GM18951 (cell line): Measurements from ENCODE around the gene ARNT2.

ENCODE experiments used
- POLR2A ChIP-seq: IDR thresholded peaks from 4 replicates; pipeline ENCODE4 v1.6.1; 2011; ENCODE audit warnings: mild to moderate bottlenecking; ENCODE audit not compliant: insufficient read length, insufficient read depth; ENCODE audit errors: extremely low read depth
- in situ Hi-C: fragments of 300-500 bp; cut with MboI; formaldehyde crosslinking; loops from one replicate; pipeline ENCODE4 v1.12.0; 2022; ENCODE audit warnings: low sequenced_read_pairs, mixed read lengths, inconsistent platforms; ENCODE audit not compliant: unreplicated experiment

The ARNT2 gene

DNA sequence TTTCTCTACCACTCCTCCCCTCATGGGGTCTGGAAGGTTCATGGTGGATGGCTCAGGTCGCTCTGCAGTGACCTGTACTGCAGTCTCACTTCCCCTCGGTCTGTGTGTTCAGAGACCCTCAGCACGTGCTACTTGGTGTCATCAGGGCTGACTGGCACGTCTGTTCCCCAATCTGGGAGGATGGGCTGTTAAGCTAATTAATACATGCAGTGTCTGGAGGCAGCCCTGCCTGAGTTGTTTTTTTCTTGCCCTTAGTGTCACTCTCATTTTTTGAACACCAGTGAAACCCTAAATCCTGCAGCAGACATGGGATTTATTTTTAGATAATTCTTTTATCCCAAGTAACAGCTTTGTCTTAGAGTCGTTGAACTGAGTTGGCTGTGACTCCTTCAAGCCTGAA lies 64.6 kb downstream of the ARNT2 start:
- no peak for TF ChIP-seq POLR2A
- in situ Hi-C loops: loop anchor here (25.0 kb wide), 1 partner anchor 794 kb away; no protein-coding TSS in a partner anchor

DNA sequence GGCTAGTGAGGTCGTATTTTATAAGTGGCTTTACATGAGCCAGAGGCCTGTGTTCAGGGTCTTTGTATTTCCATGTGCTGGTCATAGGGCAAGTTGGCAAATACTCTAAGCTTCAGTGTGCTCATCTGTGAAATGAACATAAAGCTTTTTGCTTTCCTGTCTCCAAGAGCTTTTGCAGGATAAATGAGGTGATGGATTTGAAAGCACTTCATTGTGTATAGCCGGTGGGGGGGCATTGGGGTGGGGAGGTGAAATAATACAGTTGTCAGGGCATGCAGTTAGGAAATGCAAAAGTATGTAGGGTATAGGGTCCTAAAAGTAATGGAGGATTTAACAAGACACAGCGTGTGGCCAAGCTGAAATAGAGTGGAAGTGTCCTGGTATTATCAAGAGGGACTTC lies 67.7 kb downstream of the ARNT2 start:
- no peak for TF ChIP-seq POLR2A
- in situ Hi-C loops: loop anchor here (25.0 kb wide), 1 partner anchor 790 kb away; no protein-coding TSS in a partner anchor

DNA sequence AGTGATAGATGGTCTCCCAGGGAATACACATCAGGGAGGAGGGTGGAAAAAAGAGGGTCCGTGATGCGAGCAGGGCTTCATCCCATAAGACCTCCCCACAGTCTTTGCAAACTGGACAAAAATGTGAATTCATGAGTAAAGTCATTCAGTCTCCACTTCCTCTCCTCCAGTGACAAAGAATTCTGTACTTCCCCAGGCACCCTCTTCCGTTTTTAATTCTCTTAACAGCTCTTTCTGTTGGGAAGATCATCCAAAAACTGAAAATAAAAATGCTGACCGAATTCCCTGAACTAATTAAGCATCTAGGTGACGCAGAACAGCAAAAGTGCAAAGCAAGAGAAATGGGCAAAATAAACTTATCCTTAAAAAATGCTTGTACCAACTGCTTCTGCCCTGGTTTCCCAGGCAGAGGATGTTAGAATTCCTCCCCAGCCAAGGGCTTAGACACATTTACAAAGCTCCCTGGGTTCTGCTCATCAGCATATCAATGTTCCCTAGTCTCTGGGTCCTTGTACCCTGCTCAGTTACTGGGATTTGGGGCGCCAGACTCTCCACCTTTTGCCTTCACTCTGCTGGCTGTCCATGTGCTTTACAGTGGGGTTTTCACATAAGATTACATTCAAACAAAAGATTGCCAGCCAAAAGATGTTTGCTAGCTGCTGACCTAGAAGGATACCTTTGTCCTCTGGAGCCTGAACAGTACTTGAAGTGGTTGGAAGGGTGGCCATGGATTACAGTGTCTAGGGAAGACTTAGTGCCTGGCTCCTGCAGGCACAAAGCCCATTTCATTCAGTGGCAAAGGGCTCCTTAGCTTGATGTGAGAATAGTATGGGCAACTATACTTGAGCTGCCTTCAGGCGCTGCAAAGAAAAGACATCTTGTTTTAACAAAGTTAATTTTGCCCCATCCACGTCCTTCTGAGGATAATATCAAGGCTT lies 69.4 kb downstream of the ARNT2 start:
- no peak for TF ChIP-seq POLR2A
- in situ Hi-C loops: loop anchor here (25.0 kb wide), 1 partner anchor 789 kb away; no protein-coding TSS in a partner anchor

DNA sequence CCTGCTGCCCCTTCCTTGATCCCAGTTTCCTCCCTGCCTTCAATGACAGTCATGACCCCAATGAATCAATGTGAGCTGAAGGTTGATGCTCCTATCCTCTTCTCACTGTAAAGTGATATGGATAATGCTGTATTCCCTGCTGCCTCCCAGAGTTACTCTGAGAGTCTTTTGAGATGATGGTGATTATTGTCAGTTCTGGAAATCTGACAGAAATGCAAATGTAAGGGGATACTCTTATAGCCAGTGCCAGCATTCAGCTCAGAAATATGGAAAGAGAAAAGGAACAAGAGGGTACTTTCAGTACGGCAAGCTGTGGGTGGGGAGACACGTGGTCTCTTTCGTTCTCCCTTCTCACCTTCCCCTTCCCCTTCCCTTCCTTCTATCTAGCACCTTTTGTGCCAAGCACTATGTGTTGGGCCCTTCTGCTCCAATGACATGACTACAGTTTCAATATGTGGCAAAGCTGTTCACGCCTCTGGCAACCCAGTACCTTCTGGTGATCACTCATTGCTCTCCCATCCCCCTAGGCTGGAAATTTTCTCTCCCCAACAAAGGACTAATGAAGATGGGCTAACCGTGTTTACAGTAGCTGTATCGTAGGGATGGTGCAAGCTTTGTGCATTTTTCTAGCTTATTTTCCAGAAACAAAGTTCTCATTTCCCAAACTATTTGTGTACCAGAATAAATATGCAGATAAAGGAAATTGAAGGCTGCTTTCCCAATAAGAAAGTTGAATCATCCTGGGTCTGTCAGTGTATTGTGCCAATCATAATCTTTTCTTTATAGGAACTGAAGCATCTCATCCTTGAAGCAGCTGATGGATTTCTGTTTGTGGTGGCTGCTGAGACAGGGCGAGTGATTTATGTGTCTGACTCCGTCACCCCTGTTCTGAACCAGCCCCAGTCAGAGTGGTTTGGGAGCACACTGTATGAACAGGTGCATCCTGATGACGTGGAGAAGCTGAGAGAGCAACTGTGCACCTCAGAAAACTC lies 70.3 kb downstream of the ARNT2 start:
- in situ Hi-C loops: loop anchor here (25.0 kb wide), 1 partner anchor 788 kb away; no protein-coding TSS in a partner anchor
- no peak for TF ChIP-seq POLR2A

DNA sequence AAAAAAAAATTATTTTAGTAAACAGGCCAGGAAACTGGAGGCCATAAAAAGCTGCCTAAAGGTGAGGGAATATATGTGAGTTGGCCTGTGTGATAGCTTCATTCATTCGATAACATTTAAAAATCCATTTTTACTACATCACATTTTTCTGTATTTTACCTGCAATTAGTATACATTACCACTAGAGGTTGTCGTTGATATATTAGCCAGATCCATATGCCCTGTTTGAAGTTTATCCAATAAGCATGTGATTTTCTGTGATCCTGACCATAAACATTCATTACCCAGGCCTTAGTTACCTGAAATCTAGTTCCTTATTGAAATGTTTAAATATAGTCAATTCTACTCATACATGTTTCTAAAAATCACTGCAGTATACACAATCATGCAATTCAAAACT lies 71.4 kb downstream of the ARNT2 start:
- in situ Hi-C loops: no loop called here
- TF ChIP-seq POLR2A: no peak

DNA sequence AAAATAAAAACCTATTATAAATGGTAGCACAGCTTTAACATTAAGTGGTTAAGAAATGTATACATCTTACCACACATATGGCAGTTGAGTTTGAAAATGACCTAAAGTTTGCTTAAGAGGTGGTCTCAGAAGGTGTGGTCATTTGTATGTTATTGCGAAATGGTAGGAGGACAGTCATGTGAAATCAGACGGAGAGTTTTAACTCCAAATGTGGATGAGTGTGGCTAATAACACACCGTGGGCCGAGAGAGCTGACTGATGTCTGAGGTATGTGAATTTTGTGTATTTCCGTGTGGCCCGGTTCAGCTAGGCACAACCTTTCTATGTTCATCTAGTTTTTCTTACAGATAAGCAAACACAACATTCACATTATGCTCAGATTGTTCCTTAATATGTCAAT lies 71.9 kb downstream of the ARNT2 start:
- in situ Hi-C loops: no loop called here
- TF ChIP-seq POLR2A: no peak

DNA sequence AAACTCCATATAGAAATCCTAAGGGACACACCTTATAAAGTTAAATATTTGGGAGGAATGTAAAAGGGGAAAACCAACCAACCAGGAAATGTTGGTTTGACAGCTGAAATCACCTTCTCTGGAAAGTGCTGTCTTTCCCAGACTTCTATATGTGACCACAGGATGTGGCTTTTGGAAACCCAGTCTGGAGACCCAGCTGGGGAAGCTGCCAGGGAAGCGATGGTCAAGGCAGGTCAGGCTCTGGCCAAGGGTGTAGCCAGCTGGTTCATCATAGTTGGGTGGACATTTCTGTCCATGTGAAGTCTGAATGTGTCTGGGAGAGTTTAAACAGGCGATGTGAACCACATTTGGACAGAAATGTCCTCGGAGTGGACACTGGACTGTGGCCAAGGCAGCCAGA lies 73.9 kb downstream of the ARNT2 start:
- in situ Hi-C loops: no loop called here

DNA sequence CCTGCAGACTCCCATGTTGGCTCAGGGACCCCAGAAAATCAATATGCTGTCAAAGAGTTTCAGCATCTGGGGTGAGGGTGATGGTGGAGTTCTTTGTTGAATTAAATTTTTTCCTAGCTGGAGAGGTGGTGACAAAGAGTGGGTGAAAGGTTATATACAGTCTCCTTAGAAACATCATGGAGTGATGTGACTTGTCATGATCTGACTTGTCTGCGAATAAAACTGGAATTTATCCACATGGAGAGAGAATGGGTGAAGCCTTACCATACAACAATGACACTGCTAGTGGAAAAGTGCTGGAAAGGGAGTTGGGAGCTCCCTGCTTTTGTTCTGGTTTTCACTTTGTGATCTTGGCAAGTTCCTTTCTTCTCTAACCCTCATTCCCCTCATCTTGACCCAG lies 75.0 kb downstream of the ARNT2 start:
- TF ChIP-seq POLR2A: no peak

More for the DNA sequence above, 73.9 kb downstream of the ARNT2 start:
- no peak for TF ChIP-seq POLR2A

DNA sequence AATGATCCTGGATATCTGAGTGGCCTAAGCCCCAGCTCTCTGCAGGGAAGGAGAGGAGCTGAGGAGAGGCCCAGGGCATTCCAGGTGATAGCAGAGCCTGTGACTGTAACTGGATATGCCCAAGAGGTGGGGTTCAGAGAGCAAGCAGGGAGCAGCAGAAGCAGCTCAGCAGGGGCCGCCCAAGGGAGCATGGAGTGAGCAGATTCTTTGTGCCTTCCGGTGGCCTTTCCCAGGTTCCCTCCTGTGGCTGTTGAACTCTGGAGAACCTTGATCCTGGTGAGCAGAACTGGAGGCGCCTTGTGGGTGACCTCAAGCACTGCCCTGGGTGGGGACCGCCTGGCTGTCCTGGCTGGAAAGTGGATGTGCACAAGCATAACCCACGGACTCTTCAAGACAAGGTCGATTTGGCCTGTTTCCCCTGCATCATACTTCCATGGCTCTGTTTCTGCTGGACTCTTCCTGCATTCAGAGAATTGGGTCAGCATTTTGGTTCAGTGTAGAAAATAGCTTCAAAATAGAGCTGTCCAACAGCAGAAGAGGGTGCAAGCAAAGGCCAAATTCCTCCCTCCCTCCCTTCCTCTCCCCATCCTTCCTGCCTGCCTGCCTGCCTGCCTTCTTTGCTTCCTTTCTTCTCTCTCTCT lies 76.1 kb downstream of the ARNT2 start:
- no peak for TF ChIP-seq POLR2A
- in situ Hi-C loops: no loop called here

More for the DNA sequence above, 75.0 kb downstream of the ARNT2 start:
- in situ Hi-C loops: no loop called here

DNA sequence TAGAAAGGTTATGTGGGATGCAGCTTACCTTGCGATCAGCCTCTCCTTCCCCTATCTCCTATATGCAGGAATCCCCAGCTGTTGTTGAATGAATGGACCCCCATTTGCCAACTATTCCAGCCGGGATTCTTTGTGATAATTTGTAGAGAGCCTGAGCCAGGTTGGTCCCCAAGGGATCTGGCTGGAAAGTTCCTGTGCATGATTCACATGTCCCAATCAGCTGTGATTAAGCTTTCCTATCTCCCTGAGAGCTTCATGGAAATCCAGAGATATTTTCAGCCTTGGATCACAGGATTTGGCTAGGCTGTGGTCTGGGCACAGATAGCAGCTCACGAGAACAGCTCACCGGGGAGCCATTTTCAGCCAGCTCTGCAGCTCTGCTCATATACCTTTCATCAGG lies 76.7 kb downstream of the ARNT2 start:
- TF ChIP-seq POLR2A: no peak
- in situ Hi-C loops: no loop called here

DNA sequence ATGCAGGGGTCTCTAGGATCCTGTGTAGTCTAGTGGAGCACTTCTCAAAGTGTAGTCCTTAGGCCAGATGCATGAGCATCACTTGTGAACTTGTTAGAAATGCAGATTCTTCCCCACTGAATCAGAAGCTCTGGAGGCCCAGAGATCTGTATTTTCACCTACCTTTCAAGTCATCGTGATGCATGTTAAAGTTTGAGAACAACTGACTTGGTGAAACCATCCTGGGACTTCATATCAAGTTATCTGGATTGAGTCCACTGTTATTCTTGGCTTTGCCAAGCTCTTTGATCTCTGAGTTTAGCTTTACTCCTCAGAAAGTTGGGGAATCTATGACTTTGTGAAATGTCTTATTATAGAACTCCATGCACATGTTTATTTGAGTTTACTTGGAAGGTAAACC lies 78.5 kb downstream of the ARNT2 start:
- in situ Hi-C loops: no loop called here
- no peak for TF ChIP-seq POLR2A

DNA sequence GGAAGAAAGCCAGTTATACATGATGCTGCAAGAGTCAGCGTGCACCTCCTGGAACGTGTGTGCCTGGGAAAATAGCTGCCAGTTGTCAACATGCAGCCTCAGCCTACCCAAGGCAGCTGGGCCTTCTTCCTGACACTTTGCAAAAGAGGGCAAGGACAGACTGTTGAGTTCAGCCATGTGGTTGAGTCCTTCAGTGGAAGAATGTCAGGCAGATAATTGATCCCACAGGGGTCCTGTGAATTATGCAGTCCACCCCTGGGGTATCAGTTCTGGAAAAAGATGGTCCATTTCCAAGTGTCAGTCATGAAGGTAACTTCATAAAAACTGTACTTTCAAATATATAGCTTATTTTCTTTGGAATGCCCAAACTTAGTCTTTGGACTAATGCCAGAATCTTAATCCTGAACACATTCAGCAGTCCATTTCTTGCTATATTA lies 79.6 kb downstream of the ARNT2 start:
- in situ Hi-C loops: no loop called here
- TF ChIP-seq POLR2A: no peak
